ENCODE results near the gene ST3GAL4.

ST3GAL4 gene

DNA sequence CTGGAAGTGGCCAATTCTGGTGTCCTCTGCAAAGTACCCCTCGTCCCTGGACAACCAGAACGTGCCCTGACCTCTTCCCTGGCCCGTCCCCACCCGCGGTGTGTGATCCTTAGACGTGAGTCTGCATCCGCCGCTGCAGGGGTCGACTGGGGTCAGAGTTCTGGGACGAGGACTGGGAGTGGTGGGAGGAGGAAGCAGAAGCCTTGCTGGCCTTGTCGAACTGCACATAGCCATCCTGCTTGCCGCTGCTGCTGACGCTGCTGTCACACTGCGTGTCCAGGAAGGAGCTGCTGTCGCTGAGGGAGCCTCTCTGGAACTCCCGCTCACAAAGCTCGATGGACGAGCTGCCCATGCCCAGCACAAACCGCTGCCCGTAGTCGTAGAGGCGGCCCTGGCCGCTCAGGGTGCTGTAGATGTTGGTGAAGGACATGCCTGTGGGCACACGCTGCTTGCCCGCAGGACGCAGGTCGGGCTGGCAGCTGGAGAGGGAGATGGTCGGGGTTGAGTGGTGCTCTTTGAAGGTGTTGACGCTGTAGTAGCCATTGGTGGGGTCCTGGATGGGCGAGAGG is 69.1 kb downstream of the ST3GAL4 start:
- H3K9me3 ChIP-seq (ENCODE audit: insufficient read depth, low read depth, low read length) = no peaks in the 10 kb centered on the region
- H3K4me1 ChIP-seq (ENCODE audit: insufficient read depth, low read length, poor library complexity, severe bottlenecking) = peaks cover 76% of the 10 kb centered on the region
- H3K79me2 ChIP-seq (ENCODE audit: insufficient read depth, low read length) = no peaks in the 10 kb centered on the region
- H3F3A ChIP-seq (ENCODE audit: low read depth) = no peaks in the 10 kb centered on the region
- H2AFZ ChIP-seq (ENCODE audit: low read length) = no peak overlapping the region
- no peak for TF ChIP-seq EZH2phosphoT487 (IDR thresholded peaks at IDR 0.05; ENCODE audit: borderline replicate concordance)
- TF ChIP-seq, protein P1, sequence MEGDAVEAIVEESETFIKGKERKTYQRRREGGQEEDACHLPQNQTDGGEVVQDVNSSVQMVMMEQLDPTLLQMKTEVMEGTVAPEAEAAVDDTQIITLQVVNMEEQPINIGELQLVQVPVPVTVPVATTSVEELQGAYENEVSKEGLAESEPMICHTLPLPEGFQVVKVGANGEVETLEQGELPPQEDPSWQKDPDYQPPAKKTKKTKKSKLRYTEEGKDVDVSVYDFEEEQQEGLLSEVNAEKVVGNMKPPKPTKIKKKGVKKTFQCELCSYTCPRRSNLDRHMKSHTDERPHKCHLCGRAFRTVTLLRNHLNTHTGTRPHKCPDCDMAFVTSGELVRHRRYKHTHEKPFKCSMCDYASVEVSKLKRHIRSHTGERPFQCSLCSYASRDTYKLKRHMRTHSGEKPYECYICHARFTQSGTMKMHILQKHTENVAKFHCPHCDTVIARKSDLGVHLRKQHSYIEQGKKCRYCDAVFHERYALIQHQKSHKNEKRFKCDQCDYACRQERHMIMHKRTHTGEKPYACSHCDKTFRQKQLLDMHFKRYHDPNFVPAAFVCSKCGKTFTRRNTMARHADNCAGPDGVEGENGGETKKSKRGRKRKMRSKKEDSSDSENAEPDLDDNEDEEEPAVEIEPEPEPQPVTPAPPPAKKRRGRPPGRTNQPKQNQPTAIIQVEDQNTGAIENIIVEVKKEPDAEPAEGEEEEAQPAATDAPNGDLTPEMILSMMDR (conservative IDR thresholded peaks at IDR 0.05; ENCODE audit: low read length) = no peak
- no peak overlapping the region for H3K9ac ChIP-seq (ENCODE audit: low read depth, low read length, poor library complexity, severe bottlenecking)
- H4K20me1 ChIP-seq (ENCODE audit: insufficient read depth, low read length, poor library complexity, severe bottlenecking) = no peaks in the 10 kb centered on the region
- H3K4me2 ChIP-seq (ENCODE audit: low read depth, low read length, poor library complexity, severe bottlenecking) = no peak overlapping the region
- no peaks in the 10 kb centered on the region for H3K9me2 ChIP-seq (replicated peaks; ENCODE audit: low read depth, low read length)
- H3K4me3 ChIP-seq (ENCODE audit: low read length, poor library complexity, severe bottlenecking) = no peak overlapping the region
- no peaks in the 10 kb centered on the region for H3K27me3 ChIP-seq (ENCODE audit: insufficient read depth, low read length, poor library complexity, severe bottlenecking)
- H3K36me3 ChIP-seq (ENCODE audit: insufficient read depth, low read length) = no peaks in the 10 kb centered on the region

DNA sequence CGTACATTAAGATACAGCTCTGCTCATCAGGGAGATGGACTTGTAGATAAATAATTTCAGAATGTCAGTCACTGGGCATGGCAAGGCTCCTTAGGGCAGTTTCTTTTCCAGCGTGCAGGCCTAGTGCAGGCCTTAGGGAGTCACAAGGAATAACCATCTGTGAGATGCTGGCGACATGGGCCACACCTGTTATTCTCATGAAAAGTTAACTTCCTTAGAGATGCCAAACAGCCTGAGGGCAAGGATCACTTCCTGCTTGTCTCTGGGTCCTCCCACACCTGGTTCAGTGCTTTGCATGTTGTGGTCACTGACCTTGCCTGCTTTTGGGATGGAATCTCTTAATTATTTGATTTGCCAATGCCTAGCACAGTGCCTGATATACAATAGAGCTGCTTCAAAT is 70.6 kb downstream of the ST3GAL4 start:
- H3F3A ChIP-seq (ENCODE audit: low read depth) = no peaks in the 10 kb centered on the region
- H3K4me2 ChIP-seq (ENCODE audit: low read depth, low read length, poor library complexity, severe bottlenecking) = peak overlapping the region; percentile 61
- H3K79me2 ChIP-seq (ENCODE audit: insufficient read depth, low read length) = no peaks in the 10 kb centered on the region
- H4K20me1 ChIP-seq (ENCODE audit: insufficient read depth, low read length, poor library complexity, severe bottlenecking) = no peaks in the 10 kb centered on the region
- no peaks in the 10 kb centered on the region for H3K36me3 ChIP-seq (ENCODE audit: insufficient read depth, low read length)
- H2AFZ ChIP-seq (ENCODE audit: low read length) = no peak overlapping the region
- no peaks in the 10 kb centered on the region for H3K27me3 ChIP-seq (ENCODE audit: insufficient read depth, low read length, poor library complexity, severe bottlenecking)
- peaks cover 75% of the 10 kb centered on the region for H3K4me1 ChIP-seq (ENCODE audit: insufficient read depth, low read length, poor library complexity, severe bottlenecking)
- no peaks in the 10 kb centered on the region for H3K9me2 ChIP-seq (replicated peaks; ENCODE audit: low read depth, low read length)
- no peak overlapping the region for H3K4me3 ChIP-seq (ENCODE audit: low read length, poor library complexity, severe bottlenecking)
- H3K9ac ChIP-seq (ENCODE audit: low read depth, low read length, poor library complexity, severe bottlenecking) = no peak overlapping the region
- no peak for TF ChIP-seq EZH2phosphoT487 (IDR thresholded peaks at IDR 0.05; ENCODE audit: borderline replicate concordance)
- TF ChIP-seq, protein P1 (conservative IDR thresholded peaks at IDR 0.05; ENCODE audit: low read length) = no peak
- no peaks in the 10 kb centered on the region for H3K9me3 ChIP-seq (ENCODE audit: insufficient read depth, low read depth, low read length)

DNA sequence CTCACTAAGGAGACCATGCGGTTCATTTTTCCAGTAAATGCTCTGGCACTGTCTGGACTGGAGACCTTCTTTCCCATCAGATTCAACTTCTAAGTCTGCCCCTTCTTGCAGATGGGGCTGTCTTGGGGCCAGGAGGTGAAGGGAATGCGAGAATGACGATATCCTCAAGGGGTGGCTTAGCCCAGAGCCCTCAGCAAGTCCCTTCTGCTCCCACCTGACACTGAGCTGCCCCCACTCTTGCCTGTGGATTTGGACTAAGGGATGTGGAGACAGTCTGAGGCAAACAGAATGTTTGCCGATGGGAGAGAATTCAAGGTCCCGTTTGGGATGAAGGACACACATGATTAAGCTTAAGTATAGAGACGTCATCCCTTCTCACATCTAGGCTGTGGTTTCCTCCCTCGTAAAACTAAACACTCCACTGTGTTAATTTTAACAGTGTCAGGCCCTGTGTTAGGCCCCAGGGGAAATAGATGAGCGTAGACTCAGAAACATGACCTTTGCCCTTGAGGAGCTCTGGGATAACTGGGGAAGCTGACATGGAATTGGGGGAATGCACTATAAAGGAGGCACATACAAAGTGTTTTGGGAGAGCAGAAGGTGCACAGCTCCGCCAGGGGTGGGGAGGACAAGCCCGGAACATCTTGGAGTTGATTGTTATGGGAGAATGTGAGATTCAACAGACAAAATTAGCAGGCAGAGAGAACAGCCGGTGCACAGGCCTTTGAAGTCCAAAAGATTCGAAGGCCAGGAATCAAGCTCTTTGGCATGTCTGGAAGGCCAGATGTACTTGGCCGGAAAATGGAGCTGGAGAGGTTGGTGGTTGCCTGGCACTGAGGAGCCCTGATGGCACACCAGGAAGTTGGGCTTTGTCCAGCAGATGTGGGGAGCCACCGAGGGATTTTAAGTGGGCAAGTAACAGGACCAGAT is 71.6 kb downstream of the ST3GAL4 start:
- peak overlapping the region; percentile 61 for H3K4me2 ChIP-seq (ENCODE audit: low read depth, low read length, poor library complexity, severe bottlenecking)

More for the DNA sequence above, 71.6 kb downstream of the ST3GAL4 start:
- H3F3A ChIP-seq (ENCODE audit: low read depth) = no peaks in the 10 kb centered on the region
- H3K4me1 ChIP-seq (ENCODE audit: insufficient read depth, low read length, poor library complexity, severe bottlenecking) = peaks cover 81% of the 10 kb centered on the region
- no peaks in the 10 kb centered on the region for H4K20me1 ChIP-seq (ENCODE audit: insufficient read depth, low read length, poor library complexity, severe bottlenecking)
- peak overlapping the region; percentile 29 for H3K4me3 ChIP-seq (ENCODE audit: low read length, poor library complexity, severe bottlenecking)
- no peak for TF ChIP-seq EZH2phosphoT487 (IDR thresholded peaks at IDR 0.05; ENCODE audit: borderline replicate concordance)
- TF ChIP-seq, protein P1 (conservative IDR thresholded peaks at IDR 0.05; ENCODE audit: low read length) = no peak
- no peak overlapping the region for H2AFZ ChIP-seq (ENCODE audit: low read length)
- H3K36me3 ChIP-seq (ENCODE audit: insufficient read depth, low read length) = no peaks in the 10 kb centered on the region
- H3K27me3 ChIP-seq (ENCODE audit: insufficient read depth, low read length, poor library complexity, severe bottlenecking) = no peaks in the 10 kb centered on the region
- no peaks in the 10 kb centered on the region for H3K9me2 ChIP-seq (replicated peaks; ENCODE audit: low read depth, low read length)
- H3K9ac ChIP-seq (ENCODE audit: low read depth, low read length, poor library complexity, severe bottlenecking) = peak overlapping the region; percentile 30
- no peaks in the 10 kb centered on the region for H3K9me3 ChIP-seq (ENCODE audit: insufficient read depth, low read depth, low read length)
- no peaks in the 10 kb centered on the region for H3K79me2 ChIP-seq (ENCODE audit: insufficient read depth, low read length)
